GM23248 (cell line): ENCODE results near the gene AKT3. TPM values are rescaled to one million over a fixed set of nuclear protein-coding genes. Genes with fewer than 3 reads are reported as not detected.

Source experiments
- DNase-seq: peaks from one replicate; pipeline ENCODE4 v3.0.0-alpha.2; 2015
- H2AFZ ChIP-seq: fragments of 200-600 bp; sonication (generic); 2 replicates; pipeline ENCODE4 v1.6.1; 2016; ENCODE audit warnings: antibody characterized with exemption
- H3F3A ChIP-seq: fragments of 200-600 bp; sonication (generic); 2 replicates; pipeline ENCODE4 v1.6.1; 2016; ENCODE audit warnings: mild to moderate bottlenecking, antibody characterized with exemption, mixed run types; ENCODE audit not compliant: insufficient read depth
- H3K27ac ChIP-seq: fragments of 200-600 bp; sonication (generic); 2 replicates; pipeline ENCODE4 v1.5.1; 2016; ENCODE audit warnings: mild to moderate bottlenecking
- H3K27me3 ChIP-seq: fragments of 200-600 bp; sonication (generic); replicated peaks from 2 replicates; pipeline ENCODE4 v1.6.1; 2016; ENCODE audit warnings: mild to moderate bottlenecking; ENCODE audit not compliant: insufficient read depth
- H3K36me3 ChIP-seq: fragments of 200-600 bp; sonication (generic); 2 replicates; pipeline ENCODE4 v1.6.1; 2016; ENCODE audit warnings: low read depth, mild to moderate bottlenecking
- H3K4me1 ChIP-seq: fragments of 200-600 bp; sonication (generic); 2 replicates; pipeline ENCODE4 v1.6.1; 2016; ENCODE audit warnings: mild to moderate bottlenecking; ENCODE audit not compliant: insufficient read depth
- H3K4me2 ChIP-seq: fragments of 200-600 bp; sonication (generic); one replicate; pipeline ENCODE4 v1.6.1; 2016; ENCODE audit warnings: mild to moderate bottlenecking; ENCODE audit not compliant: unreplicated experiment
- H3K4me3 ChIP-seq: fragments of 200-600 bp; sonication (generic); 2 replicates; pipeline ENCODE4 v1.5.1; 2016; ENCODE audit warnings: mild to moderate bottlenecking
- H3K79me2 ChIP-seq: fragments of 200-600 bp; sonication (generic); 2 replicates; pipeline ENCODE4 v1.6.1; 2016; ENCODE audit warnings: mild to moderate bottlenecking; ENCODE audit not compliant: insufficient read depth
- H3K9ac ChIP-seq: fragments of 200-600 bp; sonication (generic); 2 replicates; pipeline ENCODE4 v1.6.1; 2016; ENCODE audit warnings: mild to moderate bottlenecking
- H3K9me2 ChIP-seq: fragments of 200-600 bp; sonication (generic); 2 replicates; pipeline ENCODE4 v1.6.1; 2016; ENCODE audit warnings: mixed run types, mild to moderate bottlenecking, moderate library complexity; ENCODE audit not compliant: insufficient read depth
- H3K9me3 ChIP-seq: fragments of 200-600 bp; sonication (generic); one replicate; pipeline ENCODE4 v1.6.1; 2017; ENCODE audit warnings: low read depth
- H4K20me1 ChIP-seq: fragments of 200-600 bp; sonication (generic); 2 replicates; pipeline ENCODE4 v1.6.0; 2016; ENCODE audit not compliant: insufficient read depth
- EZH2 ChIP-seq: fragments of 200-600 bp; sonication (generic); IDR thresholded peaks from 2 replicates; pipeline ENCODE4 v1.6.1; 2018; ENCODE audit warnings: antibody characterized with exemption, mild to moderate bottlenecking; ENCODE audit not compliant: insufficient read depth, poor library complexity, severe bottlenecking
- EZH2phosphoT487 ChIP-seq: fragments of 200-600 bp; sonication (generic); IDR thresholded peaks from 2 replicates; pipeline ENCODE4 v1.6.1; 2018; ENCODE audit warnings: antibody characterized with exemption, moderate library complexity, mild to moderate bottlenecking, low read depth; ENCODE audit not compliant: insufficient read depth
- WGBS, 2 experiments: methylation state at CpG; one replicate each; pipeline ENCODE4 v1.1.6; 2015 to 2017; ENCODE audit warnings: low lambda C conversion rate in 2 of 2, low coverage in 1 of 2; ENCODE audit errors: missing lambda C conversion rate in 2 of 2; 5-methylcytosine and 5-hydroxymethylcytosine counted together
- in situ Hi-C: fragments of 300-500 bp; cut with MboI; formaldehyde crosslinking; loops from 2 replicates; pipeline ENCODE4 v1.15.0; 2020
- polyA plus RNA-seq: library from polyadenylated mRNA; unstranded; fragments of >200 nt; fragmentation: Nextera tagmentation; extraction: Ambion mirVana; gene quantifications from 2 replicates; pipeline ENCODE4 v1.2.1, GENCODE V29; 2016
- total RNA-seq: library from RNA; depleted of rRNA; stranded (reverse); fragments of >200 nt; shearing (Covaris generic); gene quantifications from 2 replicates; pipeline ENCODE4 v1.2.3, GENCODE V29; 2014

Gene AKT3
- total and polyA plus RNA-seq, 2 experiments from 2014 or later, result 9.1 to 31.2 TPM

- TF ChIP-seq EZH2 (no peak), EZH2phosphoT487 (no peak)
- in situ Hi-C loops, result no loop called here
Measured at GRCh38 chr1:243557866-243558265, 292.2 kb downstream of the AKT3 start.

GRCh38 chr1:243554686-243555085, 295.4 kb downstream of the AKT3 start:
- H3K9ac ChIP-seq, result no peak overlapping the region
- WGBS, 2 experiments, result 97 to 99% methylated on average over 4 of the region's 4 CpGs
- DNase-seq, result no peak

More at GRCh38 chr1:243557866-243558265, 292.2 kb downstream of the AKT3 start:
- no peaks in the 10 kb centered on the region for H3K9me3 ChIP-seq
- H3K9ac ChIP-seq, result no peak overlapping the region
- no peak for DNase-seq
- H3K27ac ChIP-seq, result no peak overlapping the region
- no peaks in the 10 kb centered on the region for H3K27me3 ChIP-seq
- H4K20me1 ChIP-seq, result no peaks in the 10 kb centered on the region
- H3K4me3 ChIP-seq, result no peak overlapping the region
- H3K79me2 ChIP-seq, result no peaks in the 10 kb centered on the region
- no peaks in the 10 kb centered on the region for H3K9me2 ChIP-seq
- no peak overlapping the region for H3K4me2 ChIP-seq
- no peak overlapping the region for H2AFZ ChIP-seq
- no peaks in the 10 kb centered on the region for H3F3A ChIP-seq
- peaks cover 18% of the 10 kb centered on the region for H3K36me3 ChIP-seq
- peaks cover 7% of the 10 kb centered on the region; the same call in 1 of the 2 replicates for H3K4me1 ChIP-seq

GRCh38 chr1:243553090-243553489, 297.0 kb downstream of the AKT3 start:
- no peak overlapping the region for H3K9ac ChIP-seq
- no peak overlapping the region for H3K4me3 ChIP-seq
- WGBS, 2 experiments, result 59 to 72% methylated on average over 2 of the region's 2 CpGs
- no peaks in the 10 kb centered on the region for H3K36me3 ChIP-seq
- H3K4me2 ChIP-seq, result no peak overlapping the region
- H3K27me3 ChIP-seq, result no peaks in the 10 kb centered on the region
- no peak for DNase-seq
- no peaks in the 10 kb centered on the region for H4K20me1 ChIP-seq
- no peak overlapping the region for H3K27ac ChIP-seq
- no peaks in the 10 kb centered on the region for H3K79me2 ChIP-seq
- peaks cover 22% of the 10 kb centered on the region for H3K4me1 ChIP-seq
- TF ChIP-seq EZH2 (no peak), EZH2phosphoT487 (no peak)
- H3F3A ChIP-seq, result peaks cover 10% of the 10 kb centered on the region; the same call in 1 of the 2 replicates
- H3K9me3 ChIP-seq, result no peaks in the 10 kb centered on the region
- no peaks in the 10 kb centered on the region for H3K9me2 ChIP-seq
- in situ Hi-C loops, result no loop called here
- H2AFZ ChIP-seq, result no peak overlapping the region

More at GRCh38 chr1:243554686-243555085, 295.4 kb downstream of the AKT3 start:
- no peaks in the 10 kb centered on the region for H3K79me2 ChIP-seq
- no peak for TF ChIP-seq EZH2
- no peak for TF ChIP-seq EZH2phosphoT487
- no peak overlapping the region for H3K4me2 ChIP-seq
- H3K9me2 ChIP-seq, result no peaks in the 10 kb centered on the region
- H3K4me3 ChIP-seq, result no peak overlapping the region
- peaks cover 14% of the 10 kb centered on the region for H3K4me1 ChIP-seq
- H3F3A ChIP-seq, result peaks cover 5% of the 10 kb centered on the region; the same call in 1 of the 2 replicates
- H3K36me3 ChIP-seq, result no peaks in the 10 kb centered on the region
- H3K27ac ChIP-seq, result no peak overlapping the region
- no peaks in the 10 kb centered on the region for H4K20me1 ChIP-seq
- in situ Hi-C loops, result no loop called here
- H2AFZ ChIP-seq, result no peak overlapping the region
- H3K27me3 ChIP-seq, result no peaks in the 10 kb centered on the region
- H3K9me3 ChIP-seq, result no peaks in the 10 kb centered on the region

- DNase-seq, result peak; percentile 28
- H3K9me2 ChIP-seq, result no peaks in the 10 kb centered on the region
- H4K20me1 ChIP-seq, result no peaks in the 10 kb centered on the region
- peaks cover 9% of the 10 kb centered on the region; the same call in 1 of the 2 replicates for H3K36me3 ChIP-seq
- H2AFZ ChIP-seq, result no peak overlapping the region
- no peaks in the 10 kb centered on the region for H3K79me2 ChIP-seq
- no peaks in the 10 kb centered on the region for H3K9me3 ChIP-seq
- peaks cover 22% of the 10 kb centered on the region for H3K4me1 ChIP-seq
- no peak overlapping the region for H3K4me3 ChIP-seq
- TF ChIP-seq EZH2phosphoT487 (no peak), EZH2 (no peak)
- H3K27me3 ChIP-seq, result no peaks in the 10 kb centered on the region
- no peak overlapping the region for H3K9ac ChIP-seq
- in situ Hi-C loops, result no loop called here
- H3F3A ChIP-seq, result peaks cover 10% of the 10 kb centered on the region; the same call in 1 of the 2 replicates
- no peak overlapping the region for H3K27ac ChIP-seq
- WGBS, 2 experiments, result 69% methylated on average over 6 of the region's 6 CpGs
- no peak overlapping the region for H3K4me2 ChIP-seq
Measured at GRCh38 chr1:243550276-243550675, 299.8 kb downstream of the AKT3 start.

DNA sequence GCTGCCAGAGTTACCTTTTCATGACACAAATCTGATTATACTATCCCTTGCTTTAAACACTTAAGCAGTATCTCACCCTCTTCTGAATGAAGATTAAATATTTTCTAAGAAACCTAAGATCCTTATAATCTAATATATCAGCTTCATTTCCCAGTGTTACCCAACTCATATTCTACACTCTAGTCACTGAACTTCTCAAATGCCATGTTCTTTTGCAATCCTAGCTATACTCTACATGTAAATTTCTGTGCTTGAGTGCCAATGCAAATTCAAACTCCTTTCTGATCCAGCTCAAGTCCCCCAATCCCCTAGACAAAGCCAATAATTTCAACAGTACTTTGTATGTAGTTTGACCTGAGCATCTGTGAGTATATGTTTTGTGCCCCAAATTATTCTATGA, 300.3 kb downstream of the AKT3 start:
- peak overlapping the region; percentile 21 for H3K4me2 ChIP-seq
- peaks cover 13% of the 10 kb centered on the region; the same call in 1 of the 2 replicates for H3K36me3 ChIP-seq
- no peak for TF ChIP-seq EZH2
- no peak for TF ChIP-seq EZH2phosphoT487
- no peak overlapping the region for H3K4me3 ChIP-seq
- DNase-seq, result peak; percentile 13
- H3K9me2 ChIP-seq, result no peaks in the 10 kb centered on the region
- no peaks in the 10 kb centered on the region for H3K9me3 ChIP-seq
- H3K79me2 ChIP-seq, result no peaks in the 10 kb centered on the region
- in situ Hi-C loops, result no loop called here
- H2AFZ ChIP-seq, result no peak overlapping the region
- no peak overlapping the region for H3K9ac ChIP-seq
- peaks cover 10% of the 10 kb centered on the region; the same call in 1 of the 2 replicates for H3F3A ChIP-seq
- no peaks in the 10 kb centered on the region for H3K27me3 ChIP-seq
- H4K20me1 ChIP-seq, result no peaks in the 10 kb centered on the region
- 0 out of 2 replicates have a peak overlapping the region, but pooled peaks have one; percentile 5 for H3K27ac ChIP-seq
- peaks cover 22% of the 10 kb centered on the region for H3K4me1 ChIP-seq
